Measurements from ENCODE around the gene GNG13.
"Not testable (repeated sequence)": the region's sequence is repeated elsewhere in the genome, so short reads cannot be mapped to it uniquely, and the experiment has no call there.

Gene GNG13

GRCh38 chr16:760065-760464 lies 40.5 kb downstream of the GNG13 start:
- DNase-seq, result no peak

- DNase-seq, result no peak
Measured at GRCh38 chr16:759110-759910, 41.2 kb downstream of the GNG13 start.

GRCh38 chr16:756428-756827 lies 44.1 kb downstream of the GNG13 start:
- no peak for DNase-seq

- no peak for DNase-seq
Measured at GRCh38 chr16:754656-755055, 45.9 kb downstream of the GNG13 start.

- not testable (repeated sequence) for DNase-seq
Measured at GRCh38 chr16:754121-754607, 46.4 kb downstream of the GNG13 start.

GRCh38 chr16:752007-752312 lies 48.6 kb downstream of the GNG13 start:
- no peak for DNase-seq

GRCh38 chr16:751152-752006 lies 49.2 kb downstream of the GNG13 start:
- no peak for DNase-seq

GRCh38 chr16:750485-750884 lies 50.0 kb downstream of the GNG13 start:
- no peak for DNase-seq

- no peak for DNase-seq
Measured at GRCh38 chr16:749010-749409, 51.5 kb downstream of the GNG13 start.
